ENCODE results near the gene GPR148.

GPR148 gene

DNA sequence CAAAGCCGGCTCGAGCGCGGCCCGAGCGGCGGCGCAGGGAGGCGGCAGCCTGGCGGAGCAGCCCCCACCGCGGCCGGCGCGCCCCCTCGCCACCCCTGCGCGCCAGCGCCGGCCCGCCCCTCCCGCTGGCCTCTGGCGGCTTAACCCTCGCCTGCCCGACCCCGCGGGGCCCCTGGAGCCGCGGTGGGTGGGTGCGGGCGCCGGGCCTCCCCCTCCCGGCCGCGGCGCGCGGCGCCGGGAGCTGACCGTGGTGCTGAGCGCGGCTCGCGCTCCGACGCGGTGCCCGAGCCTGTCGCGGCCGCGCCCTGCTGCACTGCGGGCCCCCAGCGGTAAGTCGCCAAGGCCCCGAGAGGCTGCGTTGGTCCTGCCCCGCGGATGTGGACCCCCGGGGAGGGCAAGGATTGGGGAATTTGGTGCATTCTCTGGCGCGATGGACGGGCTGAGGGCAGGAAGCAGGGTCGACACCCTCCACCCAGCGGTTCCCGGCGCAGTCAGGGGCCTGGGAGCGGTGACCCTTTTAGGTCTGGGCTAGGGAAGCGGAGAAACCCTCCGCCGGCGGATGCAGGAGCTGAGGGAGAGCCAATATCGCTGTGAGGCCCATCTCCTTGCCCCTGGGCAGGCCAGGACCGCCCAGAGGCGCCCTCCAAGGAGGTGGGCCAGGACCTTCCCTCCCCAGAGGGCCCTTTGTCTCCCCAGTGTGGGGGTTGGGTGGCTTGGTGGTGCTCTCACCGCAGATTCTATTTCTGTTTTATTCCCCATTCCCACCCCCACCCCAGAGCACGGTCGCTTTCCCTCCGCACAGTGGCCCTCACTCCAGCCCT lies 27.4 kb downstream of the GPR148 start:
- TF ChIP-seq, protein P1, sequence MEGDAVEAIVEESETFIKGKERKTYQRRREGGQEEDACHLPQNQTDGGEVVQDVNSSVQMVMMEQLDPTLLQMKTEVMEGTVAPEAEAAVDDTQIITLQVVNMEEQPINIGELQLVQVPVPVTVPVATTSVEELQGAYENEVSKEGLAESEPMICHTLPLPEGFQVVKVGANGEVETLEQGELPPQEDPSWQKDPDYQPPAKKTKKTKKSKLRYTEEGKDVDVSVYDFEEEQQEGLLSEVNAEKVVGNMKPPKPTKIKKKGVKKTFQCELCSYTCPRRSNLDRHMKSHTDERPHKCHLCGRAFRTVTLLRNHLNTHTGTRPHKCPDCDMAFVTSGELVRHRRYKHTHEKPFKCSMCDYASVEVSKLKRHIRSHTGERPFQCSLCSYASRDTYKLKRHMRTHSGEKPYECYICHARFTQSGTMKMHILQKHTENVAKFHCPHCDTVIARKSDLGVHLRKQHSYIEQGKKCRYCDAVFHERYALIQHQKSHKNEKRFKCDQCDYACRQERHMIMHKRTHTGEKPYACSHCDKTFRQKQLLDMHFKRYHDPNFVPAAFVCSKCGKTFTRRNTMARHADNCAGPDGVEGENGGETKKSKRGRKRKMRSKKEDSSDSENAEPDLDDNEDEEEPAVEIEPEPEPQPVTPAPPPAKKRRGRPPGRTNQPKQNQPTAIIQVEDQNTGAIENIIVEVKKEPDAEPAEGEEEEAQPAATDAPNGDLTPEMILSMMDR (IDR thresholded peaks at IDR 0.05; ENCODE audit: low read depth, low read length): no peak
- no peak for DNase-seq (ENCODE audit: extremely low read depth, low read depth)

DNA sequence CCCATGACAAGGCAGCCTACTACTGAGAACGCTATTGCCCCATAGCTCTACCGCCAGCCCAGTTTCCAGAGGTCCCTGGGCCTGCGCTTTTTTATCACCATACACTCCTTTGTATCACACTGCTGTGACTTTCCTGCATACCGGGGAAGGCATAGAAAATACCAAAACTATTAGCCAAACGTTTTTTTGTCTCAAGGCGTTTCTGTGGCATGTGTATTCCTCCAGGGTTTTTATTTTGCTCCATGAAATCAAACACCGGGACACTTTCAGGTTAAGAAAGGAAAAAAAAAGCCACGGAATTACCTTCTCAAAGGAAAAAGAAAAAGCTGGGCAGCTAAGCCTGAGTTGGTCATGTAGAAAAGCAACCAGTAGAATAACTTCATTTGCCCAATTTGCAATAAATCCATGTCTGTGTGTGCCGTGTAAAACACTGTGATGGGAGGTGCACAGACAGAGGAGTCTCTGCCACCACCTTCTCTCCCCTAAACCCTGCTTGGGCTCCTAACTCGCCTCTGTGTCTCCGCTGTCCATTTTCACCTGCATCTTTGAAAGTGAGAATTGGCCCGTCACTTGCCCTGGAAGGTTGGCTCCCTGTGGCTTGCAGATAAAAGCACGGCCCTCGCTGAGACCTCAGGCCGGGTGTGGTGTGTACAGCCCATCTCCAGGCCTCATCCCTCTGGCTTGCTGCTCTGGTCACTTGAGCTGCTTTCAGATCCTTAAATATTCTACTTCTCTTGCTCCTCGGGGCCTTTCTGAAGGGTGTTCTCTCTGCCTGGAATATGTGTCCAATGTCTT lies 28.2 kb downstream of the GPR148 start:
- no peak for DNase-seq (ENCODE audit: extremely low read depth, low read depth)
- TF ChIP-seq, protein P1 (IDR thresholded peaks at IDR 0.05; ENCODE audit: low read depth, low read length): no peak

DNA sequence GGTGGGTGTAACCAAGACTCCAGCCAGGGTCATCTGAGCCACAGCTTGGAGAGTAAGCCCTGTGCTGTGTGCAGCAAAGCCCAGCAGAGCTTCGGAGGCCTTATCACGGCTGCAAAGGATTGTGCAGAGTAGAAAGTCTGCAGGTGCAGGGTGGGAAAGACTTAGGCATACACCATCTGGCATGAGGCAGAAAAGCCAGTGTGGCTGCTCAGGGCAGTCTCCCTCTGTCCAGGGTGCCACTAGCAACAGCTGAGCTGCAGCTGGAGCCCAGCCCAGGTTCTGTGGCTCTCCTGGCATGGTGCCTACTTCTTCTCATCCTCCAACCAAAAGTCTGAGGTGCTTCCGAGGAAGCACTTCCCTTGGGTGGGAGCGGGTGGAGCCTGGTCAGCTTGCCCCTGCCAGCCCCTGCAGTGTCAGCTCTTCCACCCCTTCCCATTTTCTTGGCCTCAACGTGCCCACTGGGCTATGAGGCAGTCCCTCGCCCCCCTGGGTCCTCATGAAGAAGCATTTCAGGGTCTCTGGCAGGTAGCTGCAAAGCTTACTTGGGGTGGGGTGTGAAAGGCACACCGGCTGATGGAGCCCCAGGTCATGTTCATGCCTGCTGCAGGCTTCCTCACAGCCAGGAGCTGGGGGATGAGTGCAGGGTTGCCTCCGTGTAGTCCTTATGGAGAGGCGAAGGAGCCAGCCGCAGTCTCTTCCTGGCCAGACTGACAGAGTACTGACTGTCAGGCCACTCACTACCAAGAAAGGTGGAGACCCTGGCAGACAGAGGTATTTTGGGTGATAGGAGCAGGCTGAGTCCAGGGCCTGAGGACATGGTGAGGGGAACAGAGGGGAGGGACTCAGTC lies 31.3 kb downstream of the GPR148 start:
- DNase-seq (ENCODE audit: extremely low read depth, low read depth): no peak
- TF ChIP-seq, protein P1 (IDR thresholded peaks at IDR 0.05; ENCODE audit: low read depth, low read length): no peak

DNA sequence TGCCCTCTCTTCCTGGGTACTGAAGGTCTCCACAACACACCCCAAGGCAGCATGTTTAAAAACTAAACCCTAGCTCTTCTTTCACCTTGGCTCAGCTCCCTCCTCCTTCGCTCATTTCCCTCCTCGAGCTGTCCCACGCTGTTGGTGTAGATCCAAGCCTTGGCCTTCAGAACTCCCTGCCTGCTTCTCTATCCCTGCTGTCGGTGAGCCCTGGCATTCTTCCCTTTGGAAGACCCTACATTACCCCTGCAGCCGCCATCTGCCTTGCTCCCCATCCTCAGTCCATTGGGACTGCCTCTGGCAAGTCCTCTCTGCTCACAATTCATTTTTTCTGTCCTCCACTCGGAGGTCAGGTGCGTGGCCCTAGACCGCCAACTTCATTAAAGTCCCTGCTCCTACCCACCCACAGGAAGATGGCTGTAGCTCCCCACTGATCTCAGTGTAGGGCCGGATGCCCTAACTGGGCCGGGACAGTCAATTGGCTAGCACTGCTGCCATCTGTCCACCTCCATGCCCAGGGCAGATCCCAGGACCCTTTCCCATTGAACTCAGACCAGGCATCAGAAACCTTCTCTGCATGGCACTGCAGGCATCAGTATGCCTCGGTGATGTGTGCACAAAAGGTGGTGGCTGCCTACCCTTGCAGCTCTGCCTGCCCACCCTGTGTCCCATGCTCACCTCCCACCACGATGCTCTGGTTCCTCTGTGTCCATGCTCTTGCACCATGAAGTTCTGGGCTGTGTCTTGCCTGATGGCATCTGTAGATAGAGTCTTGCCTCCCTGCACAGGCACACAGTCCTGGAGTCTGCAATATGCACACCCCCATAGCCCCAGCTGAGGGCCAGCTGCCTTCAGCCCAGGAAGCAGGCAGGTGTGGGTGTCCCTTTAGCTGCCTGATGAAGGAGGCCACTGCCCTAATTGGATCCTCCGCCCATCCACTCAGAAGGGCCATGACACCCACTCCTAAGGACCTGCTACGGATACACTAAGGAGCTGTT lies 32.2 kb downstream of the GPR148 start:
- no peak for DNase-seq (ENCODE audit: extremely low read depth, low read depth)
- TF ChIP-seq, protein P1 (IDR thresholded peaks at IDR 0.05; ENCODE audit: low read depth, low read length): no peak

DNA sequence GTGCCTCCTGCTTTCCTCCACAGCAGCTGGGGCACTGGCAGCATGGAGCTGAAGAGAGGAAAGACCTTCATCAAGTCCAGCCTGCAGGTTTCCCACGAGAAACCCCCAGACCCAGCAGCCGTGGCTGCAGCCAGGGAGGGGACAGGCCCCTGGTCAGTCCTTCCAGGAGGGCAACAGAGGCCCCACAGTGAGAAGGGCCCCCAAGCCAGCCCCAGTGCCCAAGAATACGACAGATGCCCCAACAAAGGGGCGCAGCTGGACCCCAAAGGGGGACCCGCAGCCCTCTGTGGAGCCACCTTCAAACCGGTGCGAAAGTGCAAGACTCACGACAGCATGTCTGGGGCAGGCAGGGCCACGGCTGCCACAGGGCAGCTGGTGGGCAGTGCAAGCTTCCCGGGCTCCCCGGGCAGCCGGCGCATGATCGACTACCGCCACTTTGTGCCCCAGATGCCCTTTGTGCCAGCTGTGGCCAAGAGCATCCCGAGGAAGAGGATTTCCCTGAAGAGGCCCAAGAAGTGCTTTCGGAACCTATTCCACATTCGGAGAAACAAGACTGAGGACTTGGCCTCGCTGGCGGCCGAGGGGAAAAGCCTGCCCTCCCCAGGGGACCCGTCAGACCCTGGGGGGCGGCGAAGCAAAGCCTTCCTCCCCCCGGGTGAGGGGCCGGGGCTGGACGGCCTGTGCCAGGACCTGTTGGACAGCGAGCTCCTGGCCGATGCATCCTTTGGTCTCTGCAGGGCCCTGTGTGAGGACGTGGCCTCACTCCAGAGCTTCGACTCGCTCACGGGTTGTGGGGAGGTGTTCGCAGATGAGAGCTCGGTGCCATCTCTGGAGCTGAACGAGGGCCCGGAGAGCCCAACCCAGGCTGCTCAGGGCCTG lies 33.4 kb downstream of the GPR148 start:
- TF ChIP-seq, protein P1 (IDR thresholded peaks at IDR 0.05; ENCODE audit: low read depth, low read length): no peak
- DNase-seq (ENCODE audit: extremely low read depth, low read depth): no peak
